GM19467 (cell line): ENCODE measurements around the gene PHOSPHO2.

Experiments
- ATAC-seq: cut with Tn5 transposase; IDR thresholded peaks from one replicate; pipeline ENCODE4 v1.9.1; 2021; ENCODE audit warnings: mild to moderate bottlenecking, moderate library complexity; ENCODE audit not compliant: unreplicated experiment

PHOSPHO2 gene

GRCh38 chr2:169694113-169694893, at the start of gene PHOSPHO2, which contains the start of gene CFAP210:
Gene PHOSPHO2, plus strand, starts transcription at chr2:169694469. Its CDS starts 6,503 bp downstream, at chr2:169700972.
Gene CFAP210, minus strand, starts transcription at chr2:169694405. Its CDS starts 78 bp downstream, at chr2:169694327.
- peak; percentile 99 for ATAC-seq

GRCh38 chr2:169647496-169647895, 46.8 kb upstream of the PHOSPHO2 start:
- no peak for ATAC-seq

- ATAC-seq = no peak
Observed at GRCh38 chr2:169649278-169649677, 45.0 kb upstream of the PHOSPHO2 start.

GRCh38 chr2:169653636-169654035, 40.6 kb upstream of the PHOSPHO2 start:
- ATAC-seq = no peak

GRCh38 chr2:169656164-169656563, 38.1 kb upstream of the PHOSPHO2 start:
- ATAC-seq = no peak

GRCh38 chr2:169658877-169659276, 35.4 kb upstream of the PHOSPHO2 start:
- ATAC-seq = no peak

- no peak for ATAC-seq
Observed at GRCh38 chr2:169659320-169659719, 34.9 kb upstream of the PHOSPHO2 start.

- ATAC-seq = no peak
Observed at GRCh38 chr2:169661265-169661664, 33.0 kb upstream of the PHOSPHO2 start.

- ATAC-seq = no peak
Observed at GRCh38 chr2:169662744-169663143, 31.5 kb upstream of the PHOSPHO2 start.

GRCh38 chr2:169663247-169663646, 31.0 kb upstream of the PHOSPHO2 start:
- no peak for ATAC-seq

- ATAC-seq = no peak
Observed at GRCh38 chr2:169664600-169664977, 29.7 kb upstream of the PHOSPHO2 start.

- ATAC-seq = no peak
Observed at GRCh38 chr2:169664978-169665930, 29.0 kb upstream of the PHOSPHO2 start.

- ATAC-seq = no peak
Observed at GRCh38 chr2:169667583-169667982, 26.7 kb upstream of the PHOSPHO2 start.

- ATAC-seq = no peak
Observed at GRCh38 chr2:169670215-169670651, 24.0 kb upstream of the PHOSPHO2 start.

- no peak for ATAC-seq
Observed at GRCh38 chr2:169670937-169671336, 23.3 kb upstream of the PHOSPHO2 start.

GRCh38 chr2:169672406-169672805, 21.9 kb upstream of the PHOSPHO2 start:
- no peak for ATAC-seq

GRCh38 chr2:169673106-169673505, 21.2 kb upstream of the PHOSPHO2 start:
- no peak for ATAC-seq

- no peak for ATAC-seq
Observed at GRCh38 chr2:169673921-169674320, 20.3 kb upstream of the PHOSPHO2 start.

GRCh38 chr2:169676357-169676756, 17.9 kb upstream of the PHOSPHO2 start:
- ATAC-seq = no peak

- no peak for ATAC-seq
Observed at GRCh38 chr2:169676850-169677249, 17.4 kb upstream of the PHOSPHO2 start.

- ATAC-seq = no peak
Observed at GRCh38 chr2:169683054-169683424, 11.2 kb upstream of the PHOSPHO2 start.
